KOPT-K1 (cell line): ENCODE data around the gene ZFHX3.

ENCODE experiments used
- H3K27ac ChIP-seq: fragments of 200-600 bp; sonication (generic); 2 replicates; pipeline ENCODE4 v1.5.1; 2016; ENCODE audit warnings: antibody characterized with exemption, mild to moderate bottlenecking, low read depth, low read length; ENCODE audit not compliant: poor library complexity, severe bottlenecking
- H3K36me3 ChIP-seq: fragments of 200-600 bp; sonication (generic); 2 replicates; pipeline ENCODE4 v1.5.1; 2017; ENCODE audit warnings: antibody characterized with exemption, mild to moderate bottlenecking, low read length, moderate library complexity; ENCODE audit not compliant: insufficient read depth
- H3K9me3 ChIP-seq: fragments of 200-600 bp; sonication (generic); 2 replicates; pipeline ENCODE4 v1.5.1; 2017; ENCODE audit warnings: antibody characterized with exemption, low read length, mild to moderate bottlenecking; ENCODE audit not compliant: insufficient read depth, poor library complexity, severe bottlenecking

ZFHX3 gene

DNA sequence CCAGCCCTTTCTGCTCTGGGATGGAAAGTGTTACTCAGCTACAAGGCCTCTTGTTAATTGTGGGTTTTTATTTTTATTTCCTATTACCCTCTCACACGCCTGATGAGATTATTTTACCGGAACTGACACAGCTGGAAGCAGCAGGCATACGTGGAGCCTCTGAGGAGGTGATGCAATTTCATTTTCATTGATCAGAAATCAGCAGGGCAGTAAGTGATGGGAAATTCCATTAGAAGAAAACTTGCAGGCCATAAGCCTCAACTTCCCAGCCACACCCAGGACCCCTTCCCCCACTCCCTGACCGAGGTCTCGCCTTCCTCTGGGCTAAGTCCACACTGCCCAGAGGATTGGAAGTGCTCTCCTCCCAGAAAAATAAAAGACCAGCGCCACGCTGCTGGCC lies 69.7 kb downstream of the ZFHX3 start:
- Histone ChIP-seq H3K36me3 (no peaks in the 10 kb centered on the region), H3K27ac (no peak overlapping the region), H3K9me3 (no peaks in the 10 kb centered on the region)

DNA sequence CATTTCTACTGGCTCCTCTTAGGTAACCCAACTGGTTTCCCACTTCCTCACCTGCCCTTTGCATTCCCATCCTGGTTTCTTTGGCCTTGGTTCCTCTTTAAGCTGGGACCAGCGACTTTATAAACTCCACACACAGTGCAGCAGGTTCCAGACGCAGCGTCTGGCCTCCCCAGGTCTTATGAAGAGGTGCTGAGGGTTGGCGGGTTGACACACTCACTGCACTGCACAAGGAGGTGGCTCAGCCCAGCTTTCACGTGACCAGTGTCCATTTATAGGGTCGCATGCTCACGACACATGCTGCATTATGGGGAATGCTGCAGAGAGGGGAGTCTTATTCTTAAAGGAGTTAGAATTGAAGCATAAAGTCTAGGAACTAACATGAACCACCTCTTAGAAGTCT lies 70.8 kb downstream of the ZFHX3 start:
- Histone ChIP-seq H3K36me3 (no peaks in the 10 kb centered on the region), H3K9me3 (no peaks in the 10 kb centered on the region), H3K27ac (no peak overlapping the region)

DNA sequence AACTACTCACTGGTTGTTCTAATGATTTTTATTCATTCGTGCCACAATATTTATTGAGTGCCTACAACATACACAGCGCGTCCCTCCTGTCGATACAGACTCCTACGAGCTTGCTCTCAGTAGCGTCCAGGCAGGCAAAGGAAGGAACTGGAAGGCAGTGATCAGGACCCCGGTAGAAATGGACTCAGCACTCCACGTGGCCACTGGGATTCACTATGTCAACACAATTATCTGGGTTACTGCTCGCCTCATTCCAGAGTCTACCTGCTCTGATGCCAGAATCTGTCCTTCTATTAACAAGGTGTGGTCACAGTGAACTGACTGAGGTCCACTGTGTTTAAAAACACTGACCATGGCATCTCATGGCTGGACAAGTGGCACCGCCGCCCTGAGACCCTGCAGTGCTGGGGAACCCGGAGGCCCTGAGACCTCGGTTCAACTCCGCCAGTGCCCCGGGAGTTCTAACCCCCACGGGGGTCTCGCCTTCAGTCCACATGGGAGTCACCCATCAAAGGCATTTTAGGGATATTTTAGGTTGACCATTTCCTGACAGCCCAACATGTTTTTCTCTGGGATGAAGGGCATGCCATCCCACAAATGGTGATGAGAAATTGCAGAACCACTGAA lies 71.4 kb downstream of the ZFHX3 start:
- no peaks in the 10 kb centered on the region for H3K9me3 ChIP-seq
- H3K27ac ChIP-seq = no peak overlapping the region
- no peaks in the 10 kb centered on the region for H3K36me3 ChIP-seq

DNA sequence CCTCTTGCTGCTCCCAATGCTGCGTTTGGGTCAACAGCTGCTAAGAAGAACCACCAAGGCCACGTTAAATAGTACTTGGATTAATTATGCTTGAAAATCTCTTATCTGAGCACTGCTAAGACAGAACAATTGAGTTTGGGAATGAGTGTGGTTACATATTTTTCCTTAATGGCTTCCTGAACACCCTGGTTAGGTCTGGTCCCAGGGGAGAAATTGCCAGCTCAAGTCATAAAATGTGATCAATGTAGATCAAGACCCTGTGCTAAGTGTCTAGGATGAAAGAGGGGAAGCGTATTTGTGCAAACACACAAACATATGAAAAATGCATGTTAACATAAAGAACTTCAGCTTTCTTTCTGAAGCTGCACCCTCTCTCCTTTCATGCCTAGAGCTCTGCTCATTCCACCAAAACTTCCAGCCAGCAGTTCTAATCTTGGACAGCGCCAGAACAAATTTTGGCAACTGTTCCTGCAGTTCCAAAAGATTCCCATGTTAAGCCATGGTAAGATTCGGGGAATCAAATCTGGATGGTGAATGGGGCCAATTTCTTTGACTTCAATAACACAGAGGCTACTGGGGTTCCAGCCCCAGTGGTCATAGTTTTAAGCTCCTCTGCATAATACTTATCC lies 72.0 kb downstream of the ZFHX3 start:
- no peak overlapping the region for H3K27ac ChIP-seq
- H3K36me3 ChIP-seq = no peaks in the 10 kb centered on the region
- H3K9me3 ChIP-seq = no peaks in the 10 kb centered on the region

DNA sequence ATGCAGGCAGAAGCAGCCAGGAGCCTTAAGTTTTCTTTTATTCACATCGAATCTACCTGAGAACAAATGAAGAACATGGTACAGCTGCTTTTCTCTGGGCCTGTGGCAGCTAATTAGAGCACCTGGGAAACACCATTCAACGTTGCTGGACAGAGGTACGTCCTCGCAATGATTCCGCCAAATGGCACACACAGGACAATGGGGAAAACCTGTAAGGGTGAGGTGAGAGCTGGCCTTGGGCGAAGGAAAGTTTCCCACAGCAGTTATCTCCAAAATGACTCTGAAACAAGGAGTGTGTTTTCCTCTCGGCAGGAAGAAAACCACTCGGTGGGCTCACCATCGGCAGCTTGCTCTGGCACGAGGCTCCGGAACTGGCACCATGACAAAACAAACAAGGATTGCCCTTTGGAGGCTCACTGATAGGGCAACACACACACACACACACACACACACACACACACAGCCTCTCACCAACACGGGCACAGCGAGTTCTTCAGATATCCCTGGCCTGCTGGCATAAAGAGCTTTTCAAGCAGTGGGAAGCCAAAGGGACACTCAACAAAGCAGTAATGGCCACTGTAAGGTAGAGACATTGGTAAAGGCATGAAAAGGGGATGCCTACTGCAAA lies 73.7 kb downstream of the ZFHX3 start:
- Histone ChIP-seq H3K27ac (no peak overlapping the region), H3K36me3 (no peaks in the 10 kb centered on the region), H3K9me3 (no peaks in the 10 kb centered on the region)

DNA sequence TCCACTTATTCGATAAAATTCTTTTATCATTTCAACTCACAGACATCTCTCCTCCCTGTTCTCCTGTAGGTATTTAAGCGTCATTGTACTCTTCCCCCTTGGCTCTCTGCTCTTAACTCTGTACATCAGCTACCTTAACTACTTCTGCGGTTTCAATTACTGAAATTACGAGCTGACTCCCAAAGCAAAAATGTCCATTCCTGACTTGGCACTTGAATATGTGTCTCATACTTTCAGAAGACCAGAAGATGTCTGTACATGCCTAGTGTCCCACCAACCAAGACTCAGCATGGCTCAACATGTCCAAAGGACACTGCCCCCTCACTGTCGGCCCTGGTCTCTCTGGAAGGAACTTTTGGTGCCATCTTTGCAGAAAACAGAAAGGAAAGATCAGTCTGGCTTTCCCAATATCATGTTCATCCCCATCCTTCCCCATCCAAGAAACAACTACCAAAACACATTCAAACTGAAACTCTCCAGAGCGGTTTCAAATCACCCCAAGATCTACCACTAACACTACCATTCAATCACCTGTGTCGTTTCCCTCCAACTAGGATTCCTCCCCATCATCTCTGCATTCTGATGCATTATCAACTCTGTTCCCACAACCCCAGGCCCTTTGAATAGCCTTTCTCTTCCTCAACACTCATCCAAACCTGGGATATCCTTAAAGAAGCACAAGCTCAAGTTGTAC lies 74.9 kb downstream of the ZFHX3 start:
- no peak overlapping the region for H3K27ac ChIP-seq
- H3K36me3 ChIP-seq = no peaks in the 10 kb centered on the region

DNA sequence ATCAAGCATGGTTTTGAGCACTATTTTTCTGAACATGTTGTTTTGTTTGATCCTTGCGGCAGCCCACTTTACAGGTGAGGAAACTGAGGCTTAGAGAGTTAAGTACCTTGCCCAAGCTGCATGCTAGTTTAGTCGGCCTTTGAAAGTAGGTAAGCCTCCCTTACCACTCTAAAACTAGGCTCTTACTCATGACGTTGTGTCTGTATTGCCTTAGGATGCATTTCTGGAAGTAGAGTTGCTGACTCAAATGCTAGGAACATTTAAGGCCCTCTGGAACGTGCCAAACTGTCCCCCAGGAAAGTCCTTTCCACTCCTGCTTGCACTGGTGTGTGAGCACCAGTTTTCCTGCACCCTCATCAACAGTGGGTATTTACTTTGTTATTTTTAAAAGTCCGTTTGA lies 76.6 kb downstream of the ZFHX3 start:
- Histone ChIP-seq H3K36me3 (no peaks in the 10 kb centered on the region), H3K27ac (no peak overlapping the region), H3K9me3 (no peaks in the 10 kb centered on the region)

More for the DNA sequence above, 74.9 kb downstream of the ZFHX3 start:
- no peaks in the 10 kb centered on the region for H3K9me3 ChIP-seq

DNA sequence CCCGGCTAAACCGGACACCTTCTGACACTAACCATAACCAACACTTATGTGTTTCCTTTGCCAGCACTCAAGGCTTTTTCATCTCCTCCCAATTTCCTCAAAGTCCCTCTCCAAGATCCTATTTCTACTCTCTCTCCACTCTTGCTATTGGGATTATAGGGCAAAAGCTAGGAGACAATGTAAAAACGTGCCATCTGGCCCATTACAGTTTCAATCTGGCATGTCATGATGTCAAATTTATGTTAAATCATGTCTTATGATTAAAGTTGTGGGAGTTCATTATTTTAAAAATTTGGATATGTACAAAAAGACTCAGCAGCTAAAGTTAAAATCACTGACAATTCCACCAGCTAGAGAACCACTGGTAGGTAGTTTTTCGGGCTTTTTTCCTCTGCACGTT lies 77.3 kb downstream of the ZFHX3 start:
- no peaks in the 10 kb centered on the region for H3K36me3 ChIP-seq
- H3K9me3 ChIP-seq = no peaks in the 10 kb centered on the region
- no peak overlapping the region for H3K27ac ChIP-seq

DNA sequence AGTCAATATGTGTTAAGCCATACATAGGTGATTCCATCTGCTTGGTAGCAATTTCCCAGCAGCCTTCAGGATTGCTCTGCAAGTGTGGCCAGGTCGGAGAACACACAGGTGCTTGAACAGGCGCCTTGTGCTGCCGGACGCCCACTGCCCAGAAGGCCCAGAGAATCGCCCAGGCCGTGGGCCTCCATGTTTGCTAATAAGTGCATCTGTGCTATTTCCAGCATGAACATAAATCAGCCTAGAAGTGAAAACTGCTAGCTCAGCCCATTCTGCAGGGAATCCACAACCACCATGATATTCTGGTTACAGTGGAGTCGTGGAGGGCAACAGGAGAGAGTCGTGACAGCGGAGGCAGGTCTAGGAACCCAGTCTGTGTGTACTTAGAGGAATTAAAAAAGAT lies 78.1 kb downstream of the ZFHX3 start:
- H3K9me3 ChIP-seq = no peaks in the 10 kb centered on the region
- H3K27ac ChIP-seq = no peak overlapping the region
- H3K36me3 ChIP-seq = no peaks in the 10 kb centered on the region

DNA sequence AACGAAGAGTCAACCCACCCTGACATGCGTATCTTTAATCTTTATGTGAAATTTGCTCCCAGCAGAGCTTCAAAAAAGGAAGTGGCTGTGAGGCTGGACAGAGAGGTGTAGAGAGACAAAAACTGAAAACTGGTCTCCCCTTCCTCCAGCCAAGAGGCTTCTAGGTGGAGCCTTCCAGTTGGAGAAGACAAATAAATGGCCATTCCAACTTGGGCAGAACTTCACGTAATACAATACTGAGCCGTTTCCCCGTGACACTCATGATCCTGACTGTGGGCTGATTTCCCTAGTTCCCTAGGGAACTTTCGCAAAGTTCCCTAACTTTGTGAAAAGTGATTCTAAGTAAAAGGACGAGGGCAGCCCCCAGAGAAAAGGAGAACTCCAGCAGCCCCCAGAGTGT lies 78.8 kb downstream of the ZFHX3 start:
- Histone ChIP-seq H3K36me3 (no peaks in the 10 kb centered on the region), H3K9me3 (no peaks in the 10 kb centered on the region), H3K27ac (no peak overlapping the region)

DNA sequence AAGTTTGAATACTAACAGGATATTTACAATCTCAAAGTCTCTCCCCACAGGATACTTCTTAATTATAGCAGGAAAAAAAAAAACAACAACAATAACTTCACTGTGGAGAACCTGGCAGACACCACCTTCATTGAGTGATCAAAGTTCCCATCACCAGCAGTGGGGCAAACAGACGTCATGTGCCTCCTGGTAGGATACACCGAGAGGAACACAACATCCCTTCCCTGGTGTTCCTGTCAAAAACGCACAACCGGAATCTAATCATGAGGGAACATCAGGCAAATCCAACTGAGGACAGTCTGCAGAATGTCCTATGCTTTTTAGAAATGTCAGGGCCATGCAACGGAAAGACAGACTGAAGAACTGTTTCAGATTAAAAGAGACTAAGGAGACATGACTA lies 80.0 kb downstream of the ZFHX3 start:
- H3K9me3 ChIP-seq = no peaks in the 10 kb centered on the region
- H3K36me3 ChIP-seq = no peaks in the 10 kb centered on the region
- no peak overlapping the region for H3K27ac ChIP-seq

DNA sequence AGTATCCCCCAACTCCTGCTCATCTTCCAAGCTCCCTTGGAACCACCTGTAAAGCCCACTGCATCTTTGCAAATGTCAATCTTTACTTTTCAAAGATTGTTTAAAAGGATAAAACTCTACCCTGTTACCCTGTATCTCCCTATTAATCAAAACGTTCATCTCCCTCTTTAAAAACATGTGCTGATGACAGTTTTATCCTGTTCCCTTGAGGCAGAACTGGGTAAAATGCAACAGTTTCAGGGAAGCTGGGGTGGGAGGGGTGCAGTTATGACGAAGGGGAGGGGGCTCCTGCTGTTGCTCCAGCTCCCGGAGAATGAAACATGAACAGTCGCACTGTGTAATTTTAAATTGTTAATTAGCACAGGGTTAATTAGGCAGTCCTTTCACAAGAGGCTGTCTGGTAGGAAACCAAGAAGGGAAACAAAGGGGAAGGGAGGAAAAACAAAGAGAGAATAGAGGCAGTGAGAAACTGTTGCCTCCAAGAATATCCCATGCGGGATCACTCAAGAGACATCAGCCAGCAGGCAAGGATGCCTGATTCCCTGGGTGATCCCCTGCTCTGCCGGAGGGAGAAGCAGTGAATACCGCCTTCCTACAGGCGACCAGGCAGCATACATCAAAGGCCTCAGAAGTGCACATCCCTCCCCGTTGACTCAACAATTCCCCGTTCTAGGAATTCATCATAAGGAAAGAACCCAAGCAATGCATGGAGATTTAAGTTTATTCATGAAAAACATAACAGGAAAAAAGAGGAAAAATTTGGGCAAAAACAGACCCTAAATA lies 84.2 kb downstream of the ZFHX3 start:
- no peaks in the 10 kb centered on the region for H3K9me3 ChIP-seq
- H3K27ac ChIP-seq = no peak overlapping the region
- H3K36me3 ChIP-seq = no peaks in the 10 kb centered on the region

DNA sequence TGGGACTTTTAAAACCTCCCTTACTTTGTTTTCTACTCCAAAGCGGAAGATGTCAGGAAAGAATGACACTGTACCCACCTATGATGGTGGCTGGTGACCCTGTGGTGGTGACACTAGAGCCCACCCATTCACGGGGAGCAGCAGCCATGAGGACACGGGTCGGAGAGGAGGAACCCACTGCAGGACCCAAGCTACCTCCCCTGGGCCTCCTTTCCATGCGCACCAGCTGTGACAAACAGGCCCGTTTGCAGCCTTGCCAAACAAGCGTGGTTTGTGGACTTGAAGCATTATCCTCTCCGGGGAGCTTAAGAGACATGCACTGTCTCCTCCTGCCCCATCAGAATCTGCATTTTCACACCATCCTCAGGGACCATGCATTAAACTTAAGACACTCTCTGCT lies 85.6 kb downstream of the ZFHX3 start:
- Histone ChIP-seq H3K9me3 (no peaks in the 10 kb centered on the region), H3K36me3 (no peaks in the 10 kb centered on the region), H3K27ac (no peak overlapping the region)

DNA sequence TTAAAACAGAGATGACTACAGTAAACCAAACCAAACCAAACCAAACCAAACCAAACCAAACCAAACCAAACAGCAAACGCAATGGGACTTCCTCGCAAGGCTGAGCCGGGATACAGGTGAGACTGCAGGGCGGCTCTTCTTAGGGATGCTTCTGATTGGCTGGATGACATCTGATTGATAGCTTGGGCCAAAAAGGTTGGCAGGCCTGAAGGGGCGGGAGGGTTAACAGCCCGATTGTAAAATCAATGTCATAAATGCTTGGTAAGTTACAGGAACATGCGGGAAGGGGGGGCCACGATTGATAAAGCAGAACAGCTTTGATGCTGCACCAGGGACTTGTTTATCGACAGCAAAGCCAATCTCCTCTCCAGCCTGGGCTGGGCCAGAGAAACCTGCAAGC lies 86.1 kb downstream of the ZFHX3 start:
- H3K36me3 ChIP-seq = no peaks in the 10 kb centered on the region
- H3K9me3 ChIP-seq = no peaks in the 10 kb centered on the region
- H3K27ac ChIP-seq = no peak overlapping the region
